Osteocyte (in vitro differentiated cells): ENCODE measurements around the gene CHN1. TPM values are rescaled to one million over a fixed set of nuclear protein-coding genes. Genes with fewer than 3 reads are reported as not detected.

Experiments
- DNase-seq: peaks from one replicate; pipeline ENCODE4 v3.0.0; 2021; ENCODE audit warnings: mixed read lengths; ENCODE audit not compliant: unreplicated experiment; ENCODE audit errors: extremely low spot score
- H3K27ac Mint-ChIP-seq: one replicate; pipeline ENCODE4 v1.8.0; 2021; ENCODE audit warnings: mild to moderate bottlenecking, mixed read lengths; ENCODE audit not compliant: unreplicated experiment
- H3K27me3 Mint-ChIP-seq: one replicate; pipeline ENCODE4 v1.8.0; 2021; ENCODE audit warnings: mixed read lengths; ENCODE audit not compliant: unreplicated experiment
- H3K36me3 Mint-ChIP-seq: one replicate; pipeline ENCODE4 v1.8.0; 2021; ENCODE audit warnings: mixed read lengths; ENCODE audit not compliant: unreplicated experiment
- H3K4me1 Mint-ChIP-seq: one replicate; pipeline ENCODE4 v1.8.0; 2021; ENCODE audit warnings: mixed read lengths; ENCODE audit not compliant: unreplicated experiment
- H3K4me3 Mint-ChIP-seq: one replicate; pipeline ENCODE4 v1.8.0; 2021; ENCODE audit warnings: mild to moderate bottlenecking, moderate library complexity, mixed read lengths; ENCODE audit not compliant: unreplicated experiment
- H3K9me3 Mint-ChIP-seq: one replicate; pipeline ENCODE4 v1.8.0; 2021; ENCODE audit warnings: mixed read lengths; ENCODE audit not compliant: unreplicated experiment
- CTCF ChIP-seq: fragments of 200-600 bp; sonication (generic); IDR thresholded peaks from 2 replicates; pipeline ENCODE4 v1.5.0; 2021; ENCODE audit warnings: antibody characterized with exemption, mild to moderate bottlenecking, moderate library complexity
- total RNA-seq: library from RNA; stranded (reverse); gene quantifications from 2 replicates; pipeline ENCODE4 v1.2.1, GENCODE V29; 2021

Gene CHN1
- total RNA-seq, 1 donor from 2014 or later: 22.3 TPM

- H3K27ac Mint-ChIP-seq: no peak overlapping the region
These were observed 6.3 kb upstream of the CHN1 start for GRCh38 chr2:175011505-175011904.

DNA sequence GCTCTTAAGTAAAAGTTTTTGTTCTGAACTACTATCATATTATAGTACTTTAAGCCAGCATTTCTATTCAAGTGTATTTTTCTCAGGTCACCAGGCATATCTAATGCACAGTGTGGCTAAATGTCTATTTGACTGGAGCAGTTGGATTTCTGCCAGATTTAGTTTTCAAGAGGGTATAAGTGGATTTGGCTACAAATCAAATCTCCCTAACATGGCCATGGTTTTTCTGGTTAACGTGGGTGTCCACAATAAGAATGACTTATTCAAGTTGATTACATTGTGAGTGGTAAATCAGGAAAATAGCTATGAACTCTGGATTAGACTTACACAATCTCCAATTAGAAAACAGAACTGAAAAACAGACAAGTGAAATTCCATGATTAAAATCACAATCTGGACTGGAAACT lies 5.7 kb upstream of the CHN1 start:
- H3K4me3 Mint-ChIP-seq: no peak overlapping the region
- DNase-seq: no peak
- H3K36me3 Mint-ChIP-seq: peaks cover 2% of the 10 kb centered on the region
- H3K27me3 Mint-ChIP-seq: peaks cover 24% of the 10 kb centered on the region
- H3K9me3 Mint-ChIP-seq: no peaks in the 10 kb centered on the region
- H3K4me1 Mint-ChIP-seq: peaks cover 3% of the 10 kb centered on the region
- TF ChIP-seq CTCF: no peak
- H3K27ac Mint-ChIP-seq: no peak overlapping the region

More at GRCh38 chr2:175011505-175011904, 6.3 kb upstream of the CHN1 start:
- no peak for DNase-seq
- H3K4me3 Mint-ChIP-seq: no peak overlapping the region
- H3K9me3 Mint-ChIP-seq: no peaks in the 10 kb centered on the region
- peaks cover 18% of the 10 kb centered on the region for H3K27me3 Mint-ChIP-seq
- H3K36me3 Mint-ChIP-seq: peaks cover 2% of the 10 kb centered on the region
- no peak for TF ChIP-seq CTCF
- H3K4me1 Mint-ChIP-seq: peaks cover 1% of the 10 kb centered on the region

- Mint-ChIP-seq H3K27me3 (peaks cover 25% of the 10 kb centered on the region), H3K9me3 (no peaks in the 10 kb centered on the region), H3K36me3 (peaks cover 2% of the 10 kb centered on the region), H3K27ac (no peak overlapping the region), H3K4me1 (peaks cover 6% of the 10 kb centered on the region), H3K4me3 (no peak overlapping the region)
- no peak for TF ChIP-seq CTCF
- no peak for DNase-seq
These were observed 4.9 kb upstream of the CHN1 start for GRCh38 chr2:175009917-175010621.

DNA sequence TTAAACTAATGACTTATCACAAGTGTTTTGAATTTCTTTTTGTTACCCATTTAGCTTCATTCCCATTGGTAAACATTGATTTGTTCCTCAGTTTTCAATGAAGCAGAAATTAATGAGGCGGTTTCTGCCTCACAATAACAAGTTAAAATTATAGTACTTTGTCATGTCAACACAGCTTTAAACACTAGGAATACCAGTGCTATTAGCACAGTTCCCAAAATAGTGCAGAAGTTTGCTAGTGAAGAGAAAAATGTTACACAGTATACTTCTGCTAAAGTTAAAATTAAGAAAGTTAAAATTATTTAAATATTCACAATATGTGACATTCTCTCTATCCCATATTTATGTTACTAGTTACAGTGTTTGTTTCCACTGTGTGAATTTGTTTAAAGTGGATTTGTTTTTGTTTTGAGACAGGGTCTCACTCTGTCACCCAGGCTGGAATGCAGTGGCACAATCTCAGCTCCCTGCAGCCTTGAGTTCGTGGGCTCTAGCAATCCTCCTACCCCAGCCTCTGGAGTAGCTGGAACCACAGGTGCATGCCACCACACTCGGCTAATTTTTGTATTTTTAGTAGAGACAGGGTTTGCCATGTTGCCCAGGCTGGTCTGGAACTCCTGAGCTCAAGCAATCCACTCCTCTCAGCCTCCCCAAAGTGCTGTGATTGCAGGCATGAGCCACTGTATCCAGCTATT lies 3.8 kb upstream of the CHN1 start:
- Mint-ChIP-seq H3K4me1 (peaks cover 12% of the 10 kb centered on the region), H3K27me3 (peaks cover 25% of the 10 kb centered on the region), H3K9me3 (no peaks in the 10 kb centered on the region), H3K4me3 (no peak overlapping the region), H3K27ac (no peak overlapping the region), H3K36me3 (peaks cover 2% of the 10 kb centered on the region)
- no peak for TF ChIP-seq CTCF
- no peak for DNase-seq

GRCh38 chr2:175008009-175008408 lies 2.8 kb upstream of the CHN1 start:
- DNase-seq: no peak
- peaks cover 2% of the 10 kb centered on the region for H3K36me3 Mint-ChIP-seq
- no peak for TF ChIP-seq CTCF
- peaks cover 13% of the 10 kb centered on the region for H3K4me1 Mint-ChIP-seq
- H3K4me3 Mint-ChIP-seq: no peak overlapping the region
- H3K9me3 Mint-ChIP-seq: no peaks in the 10 kb centered on the region
- no peak overlapping the region for H3K27ac Mint-ChIP-seq
- peaks cover 27% of the 10 kb centered on the region for H3K27me3 Mint-ChIP-seq
